H1 (cell line): ENCODE data around the gene ARMC6. TPM values are rescaled to one million over a fixed set of nuclear protein-coding genes. Genes with fewer than 3 reads are reported as not detected.

Experiments
- ASH2L ChIP-seq: fragments of 200-600, 300-600 bp; sonication (generic); IDR thresholded peaks from one replicate; pipeline ENCODE4 v1.7.1; 2017; ENCODE audit warnings: low read length
- SRF ChIP-seq: IDR thresholded peaks from 2 replicates; pipeline ENCODE4 v1.6.1; 2011; ENCODE audit warnings: mild to moderate bottlenecking, low read depth, low read length, moderate library complexity
- polyA plus RNA-seq, 7 experiments: library from polyadenylated mRNA; depleted of rRNA in 3 of 7; stranded (reverse) in 5 of 7; unstranded in 2 of 7; fragments of >200 nt in 5 of 7; fragments of 200-250 nt in 2 of 7; gene quantifications; 1 replicate in 5 of 7; 2 replicates in 1 of 7; 4 replicates in 1 of 7; pipeline versions ENCODE4 v1.2.1 to v1.2.3, GENCODE V29; 2011 to 2013; ENCODE audit warnings: missing spikeins in 2 of 7, mixed read lengths in 2 of 7
- total RNA-seq: library from RNA; stranded (reverse); fragmentation: NEBNext Ultra II Directional; extraction: Animal tissue kit (Norgen Biotek cat#: 25700); gene quantifications from 2 replicates; pipeline ENCODE4 v1.2.1, GENCODE V29; 2021

The ARMC6 gene
- total and polyA plus RNA-seq, 2 of the 8 experiments (the other 6 are each of a cell fraction or from before 2014, with no cell fraction given) = 67.1 to 68.3 TPM

DNA sequence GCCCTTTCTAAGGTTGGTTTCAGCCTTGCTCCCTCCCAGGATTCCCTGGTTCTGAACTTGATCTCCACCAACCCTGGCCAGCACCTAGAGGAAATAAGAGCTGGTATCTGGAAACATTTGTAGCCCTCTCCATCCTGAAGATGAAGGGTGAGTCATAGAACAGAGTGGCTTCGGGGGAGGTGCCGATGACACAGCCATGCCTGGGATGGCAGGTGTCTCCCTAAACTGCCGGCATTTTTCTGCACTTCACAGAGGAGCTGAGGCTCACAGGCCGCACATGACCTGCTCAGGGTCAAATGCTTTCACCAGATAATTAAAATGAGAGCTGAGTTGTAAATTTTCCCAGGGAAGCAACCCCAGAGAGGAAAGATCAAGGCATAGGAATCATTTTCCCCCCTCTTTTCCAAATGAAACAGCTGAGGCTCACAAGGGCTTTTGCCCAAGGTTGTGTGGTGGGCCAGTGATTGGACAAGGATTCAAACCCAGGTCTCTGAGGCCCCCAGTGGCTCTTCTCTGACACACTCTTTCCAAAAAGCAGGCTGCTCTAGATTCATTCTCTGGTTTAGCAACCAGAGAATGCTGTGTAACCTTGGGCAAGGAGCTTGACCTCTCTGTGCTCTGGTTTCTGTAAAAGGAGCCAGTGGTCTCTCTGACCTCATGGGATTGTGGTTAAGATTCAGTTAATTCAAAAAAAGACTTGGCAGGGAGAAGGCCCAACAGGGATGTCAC is 29.2 kb downstream of the ARMC6 start (continued):
- TF ChIP-seq ASH2L = no peak
- TF ChIP-seq SRF = no peak
